ENCODE measurements around the gene NAXE.
"Not testable (repeated sequence)": the region's sequence is repeated elsewhere in the genome, so short reads cannot be mapped to it uniquely, and the experiment has no call there.

Gene NAXE

DNA sequence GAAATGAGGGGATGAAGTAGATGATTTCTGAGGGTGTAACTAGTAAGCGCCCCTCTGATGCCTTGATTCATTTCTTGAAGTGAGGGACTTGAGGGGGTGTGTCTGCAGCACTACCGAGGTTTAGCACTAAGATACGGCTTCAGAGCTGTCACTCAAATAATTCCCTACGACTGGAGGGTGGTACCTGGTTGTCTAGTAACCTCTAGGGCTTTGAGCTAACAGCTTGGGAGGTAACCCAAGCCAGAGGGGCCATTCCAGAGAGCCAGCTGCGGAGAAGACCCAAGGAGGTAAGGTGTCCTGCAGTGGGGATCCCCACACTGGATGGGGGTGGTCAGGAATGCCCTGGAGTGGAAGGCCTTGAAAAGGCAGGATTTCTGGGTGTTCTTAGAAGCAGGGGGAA lies 12.1 kb upstream of the NAXE start, which contains the start of gene TTC24:
Gene TTC24, plus strand, starts transcription at position 252 of the 400 bp plus-strand sequence. CDS start 1,642 bp downstream, outside the sequence.
- FAIRE-seq, result no peak
- TF ChIP-seq PAX5 (IDR thresholded peaks at IDR 0.05; ENCODE audit: insufficient read depth, low read length, severe bottlenecking) (no peak), POU2F2 (IDR thresholded peaks at IDR 0.05; ENCODE audit: low read depth, low read length) (no peak), POLR2AphosphoS5 (IDR thresholded peaks at IDR 0.05; ENCODE audit: low read depth, low read length) (no peak), POLR2A (IDR thresholded peaks at IDR 0.05; ENCODE audit: low read depth, low read length) (no peak)
- no peak for DNase-seq (ENCODE audit: insufficient read length, low spot score)

DNA sequence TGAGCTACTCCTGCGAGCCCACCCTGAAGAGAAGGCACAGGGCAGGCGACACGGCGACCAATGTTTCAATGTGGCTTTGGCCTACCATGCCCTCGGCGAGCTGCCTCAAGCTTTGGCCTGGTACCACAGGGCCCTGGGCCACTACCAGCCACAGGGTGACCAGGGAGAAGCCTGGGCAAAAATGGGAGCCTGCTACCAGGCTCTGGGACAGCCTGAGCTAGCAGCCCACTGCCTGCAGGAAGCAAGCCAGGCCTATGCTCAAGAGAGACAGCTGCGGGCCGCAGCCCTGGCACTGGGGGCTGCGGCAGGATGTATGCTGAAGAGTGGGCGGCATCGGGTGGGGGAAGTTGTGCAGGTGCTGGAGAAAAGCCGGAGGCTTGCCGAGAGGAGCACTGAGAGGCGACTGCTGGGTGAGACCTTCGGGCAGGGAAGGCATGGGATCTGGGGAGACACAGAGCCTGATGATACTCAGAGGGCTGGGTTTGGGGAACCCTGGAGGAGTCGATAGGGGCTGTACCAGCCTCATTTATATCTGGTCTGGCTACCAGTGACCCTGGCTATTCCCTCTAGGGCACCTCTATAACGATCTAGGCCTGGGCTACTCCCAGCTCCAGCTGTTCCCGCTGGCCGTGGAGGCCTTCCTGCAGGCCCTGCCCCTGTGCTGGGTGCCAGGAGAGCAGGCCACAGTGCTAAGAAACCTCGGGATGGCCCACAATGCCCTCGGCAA lies 9.8 kb upstream of the NAXE start:
- TF ChIP-seq POU2F2 (IDR thresholded peaks at IDR 0.05; ENCODE audit: low read depth, low read length) (no peak), POLR2AphosphoS5 (IDR thresholded peaks at IDR 0.05; ENCODE audit: low read depth, low read length) (no peak), PAX5 (IDR thresholded peaks at IDR 0.05; ENCODE audit: insufficient read depth, low read length, severe bottlenecking) (no peak), TAF1 (IDR thresholded peaks at IDR 0.05; ENCODE audit: low read depth, low read length) (no peak), POLR2A (IDR thresholded peaks at IDR 0.05; ENCODE audit: low read depth, low read length) (no peak), SPI1 (IDR thresholded peaks at IDR 0.05; ENCODE audit: low read depth, low read length) (no peak)
- FAIRE-seq (peak; percentile 45), DNase-seq (ENCODE audit: insufficient read length, low spot score) (peak; percentile 48)

DNA sequence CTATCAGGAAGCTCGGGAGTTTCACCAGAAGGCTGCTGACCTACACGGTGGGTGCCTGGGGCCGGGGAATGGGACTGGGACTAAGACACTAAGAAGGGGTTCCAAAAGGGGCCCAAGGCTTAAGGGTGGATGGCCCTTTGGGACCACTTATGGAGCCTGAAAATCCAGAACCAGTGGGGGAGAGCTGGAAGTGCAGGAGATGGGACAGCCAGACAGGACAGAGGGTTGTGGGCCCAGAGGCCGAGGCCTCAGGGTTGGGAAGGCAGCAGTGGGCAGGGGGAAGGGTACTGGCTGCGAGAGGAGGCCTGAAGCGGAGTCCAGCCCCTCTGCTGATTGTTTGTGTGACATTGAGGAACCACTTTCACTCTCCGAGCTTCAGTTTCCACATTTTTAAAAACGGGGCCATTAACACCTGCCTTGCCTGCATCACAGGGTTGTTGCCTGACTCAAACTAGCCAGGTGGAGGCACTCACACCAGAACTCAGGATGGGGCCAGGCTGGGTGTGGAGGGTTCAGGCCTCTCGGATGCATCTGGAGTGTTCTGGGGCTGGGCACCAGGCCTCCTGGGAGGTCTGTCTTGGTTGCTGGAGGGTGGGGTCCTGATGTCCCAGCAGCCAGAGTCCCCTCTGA lies 9.1 kb upstream of the NAXE start:
- FAIRE-seq, result peak; percentile 73

DNA sequence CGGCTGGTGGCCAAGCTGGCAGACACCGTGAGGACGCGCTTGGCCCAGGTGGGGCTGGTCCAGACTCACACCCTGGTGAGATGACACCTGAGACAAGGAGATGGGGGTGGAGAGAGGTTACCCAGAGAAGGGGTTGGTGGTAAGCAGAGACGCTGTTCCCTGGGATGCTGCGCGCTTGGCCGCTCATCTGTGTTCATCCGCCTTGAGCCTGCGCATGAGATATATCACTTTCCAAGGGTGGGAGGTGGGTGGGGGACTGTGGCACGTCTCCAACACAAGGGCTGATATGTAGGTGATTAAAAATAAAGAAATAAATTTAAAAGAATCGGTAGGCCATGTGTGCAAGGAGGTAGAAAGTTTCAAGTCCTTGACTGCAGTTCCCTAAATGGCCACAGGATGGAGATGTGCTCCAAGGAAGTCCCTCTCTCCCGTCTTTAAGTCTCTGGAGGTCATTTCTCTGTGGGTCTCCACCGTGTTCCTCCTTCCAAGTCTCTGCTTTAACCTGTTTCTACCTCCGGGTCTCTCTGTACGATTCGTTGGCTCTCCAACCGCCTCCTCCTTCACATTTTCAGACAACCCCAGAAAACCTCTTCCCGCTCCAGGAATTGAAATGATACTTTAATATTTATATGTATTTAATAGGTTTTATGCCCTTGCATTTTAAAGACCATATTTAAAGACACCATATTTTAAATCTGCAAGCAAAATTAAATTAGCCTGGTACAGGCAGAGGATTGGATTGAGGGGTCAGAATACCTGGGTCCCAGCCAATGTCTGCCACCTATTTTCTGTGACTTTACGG lies 7.6 kb upstream of the NAXE start:
- DNase-seq (ENCODE audit: insufficient read length, low spot score) (peak; percentile 64), FAIRE-seq (peak; percentile 20)
- TF ChIP-seq POU2F2 (IDR thresholded peaks at IDR 0.05; ENCODE audit: low read depth, low read length) (no peak), PAX5 (IDR thresholded peaks at IDR 0.05; ENCODE audit: insufficient read depth, low read length, severe bottlenecking) (peak; percentile 47), POLR2A (IDR thresholded peaks at IDR 0.05; ENCODE audit: low read depth, low read length) (no peak), SPI1 (IDR thresholded peaks at IDR 0.05; ENCODE audit: low read depth, low read length) (peak; percentile 43)

More for the DNA sequence above, 9.1 kb upstream of the NAXE start:
- TF ChIP-seq POLR2A (IDR thresholded peaks at IDR 0.05; ENCODE audit: low read depth, low read length), result no peak
- TF ChIP-seq PAX5 (IDR thresholded peaks at IDR 0.05; ENCODE audit: insufficient read depth, low read length, severe bottlenecking), result no peak
- DNase-seq (ENCODE audit: insufficient read length, low spot score), result peak; percentile 53

DNA sequence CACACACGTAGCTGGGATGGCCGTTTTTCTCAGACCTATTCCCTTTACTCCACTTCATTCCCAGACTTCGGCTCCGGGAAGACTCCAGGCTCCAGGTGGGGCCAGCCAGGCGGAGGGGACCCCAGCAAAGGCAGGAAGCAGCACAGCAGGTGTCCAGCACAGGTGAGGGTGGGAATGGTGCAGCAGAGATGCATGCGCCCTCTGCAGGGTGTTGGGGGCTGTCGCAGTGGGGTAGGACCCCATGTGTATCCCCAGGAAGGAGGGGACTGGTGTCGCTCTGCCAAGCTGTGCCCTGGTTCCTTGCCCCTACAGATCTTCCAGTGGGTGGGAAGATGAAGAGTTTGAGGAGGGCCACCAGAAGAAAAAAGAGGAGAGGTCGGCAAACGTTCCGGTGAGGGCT lies 6.8 kb upstream of the NAXE start:
- FAIRE-seq (peak; percentile 28), DNase-seq (ENCODE audit: insufficient read length, low spot score) (no peak)
- TF ChIP-seq SPI1 (IDR thresholded peaks at IDR 0.05; ENCODE audit: low read depth, low read length) (no peak), POLR2AphosphoS5 (IDR thresholded peaks at IDR 0.05; ENCODE audit: low read depth, low read length) (no peak), TAF1 (IDR thresholded peaks at IDR 0.05; ENCODE audit: low read depth, low read length) (no peak), POLR2A (IDR thresholded peaks at IDR 0.05; ENCODE audit: low read depth, low read length) (no peak), PAX5 (IDR thresholded peaks at IDR 0.05; ENCODE audit: insufficient read depth, low read length, severe bottlenecking) (no peak), POU2F2 (IDR thresholded peaks at IDR 0.05; ENCODE audit: low read depth, low read length) (no peak)

DNA sequence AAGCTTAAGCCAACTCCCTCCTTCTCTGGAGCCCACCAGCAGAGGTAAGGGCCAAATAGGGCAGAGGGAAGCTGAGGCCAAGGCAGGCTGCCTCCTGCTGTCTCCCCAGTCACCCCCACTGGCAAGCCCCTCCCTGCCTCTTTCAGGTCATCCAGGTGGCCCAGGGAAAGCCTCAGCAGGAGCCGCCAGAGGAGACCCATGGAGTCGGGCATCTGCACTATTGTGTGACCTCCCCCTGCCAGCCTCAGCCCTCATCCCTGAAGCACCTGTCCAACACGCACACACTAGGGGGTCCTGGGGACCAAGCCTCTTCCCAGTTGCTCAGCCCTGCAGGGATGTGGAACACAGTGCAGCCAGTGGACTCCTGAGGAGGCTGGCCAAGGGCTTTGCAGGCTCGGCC lies 5.3 kb upstream of the NAXE start:
- FAIRE-seq, result no peak
- no peak for DNase-seq (ENCODE audit: insufficient read length, low spot score)
- TF ChIP-seq POLR2AphosphoS5 (IDR thresholded peaks at IDR 0.05; ENCODE audit: low read depth, low read length), result no peak
- no peak for TF ChIP-seq PAX5 (IDR thresholded peaks at IDR 0.05; ENCODE audit: insufficient read depth, low read length, severe bottlenecking)
- TF ChIP-seq TAF1 (IDR thresholded peaks at IDR 0.05; ENCODE audit: low read depth, low read length), result no peak
- no peak for TF ChIP-seq POU2F2 (IDR thresholded peaks at IDR 0.05; ENCODE audit: low read depth, low read length)
- no peak for TF ChIP-seq POLR2A (IDR thresholded peaks at IDR 0.05; ENCODE audit: low read depth, low read length)
- no peak for TF ChIP-seq SPI1 (IDR thresholded peaks at IDR 0.05; ENCODE audit: low read depth, low read length)

DNA sequence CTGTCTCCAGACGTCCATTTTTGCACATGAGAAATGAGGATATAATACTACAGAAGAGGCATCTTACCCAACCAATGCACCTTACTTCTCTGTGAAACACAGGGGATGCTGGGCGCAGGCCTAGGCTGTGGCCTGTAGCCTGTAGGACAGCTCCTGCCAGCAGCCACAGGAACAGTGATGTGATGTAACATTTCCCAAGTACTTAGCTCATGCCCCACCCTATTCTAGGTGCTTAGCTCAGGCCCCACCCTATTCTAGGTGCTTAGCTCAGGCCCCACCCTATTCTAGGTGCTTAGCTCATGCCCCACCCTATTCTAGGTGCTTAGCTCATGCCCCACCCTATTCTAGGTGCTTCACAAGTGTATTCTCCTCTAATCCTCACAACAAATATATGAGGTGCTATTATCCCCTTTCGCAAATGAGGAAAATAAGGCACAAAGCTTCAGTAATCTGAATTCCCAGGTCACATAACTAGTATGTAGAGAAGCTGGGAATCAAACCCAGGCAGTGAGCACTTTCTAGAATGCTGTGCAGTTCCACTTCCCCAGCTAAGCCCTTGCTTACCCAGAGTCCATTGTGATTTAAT lies 4.6 kb upstream of the NAXE start:
- no peak for DNase-seq (ENCODE audit: insufficient read length, low spot score)
- TF ChIP-seq SPI1 (IDR thresholded peaks at IDR 0.05; ENCODE audit: low read depth, low read length) (no peak), POU2F2 (IDR thresholded peaks at IDR 0.05; ENCODE audit: low read depth, low read length) (no peak), PAX5 (IDR thresholded peaks at IDR 0.05; ENCODE audit: insufficient read depth, low read length, severe bottlenecking) (no peak), POLR2AphosphoS5 (IDR thresholded peaks at IDR 0.05; ENCODE audit: low read depth, low read length) (no peak), TAF1 (IDR thresholded peaks at IDR 0.05; ENCODE audit: low read depth, low read length) (no peak), POLR2A (IDR thresholded peaks at IDR 0.05; ENCODE audit: low read depth, low read length) (no peak)
- no peak for FAIRE-seq

DNA sequence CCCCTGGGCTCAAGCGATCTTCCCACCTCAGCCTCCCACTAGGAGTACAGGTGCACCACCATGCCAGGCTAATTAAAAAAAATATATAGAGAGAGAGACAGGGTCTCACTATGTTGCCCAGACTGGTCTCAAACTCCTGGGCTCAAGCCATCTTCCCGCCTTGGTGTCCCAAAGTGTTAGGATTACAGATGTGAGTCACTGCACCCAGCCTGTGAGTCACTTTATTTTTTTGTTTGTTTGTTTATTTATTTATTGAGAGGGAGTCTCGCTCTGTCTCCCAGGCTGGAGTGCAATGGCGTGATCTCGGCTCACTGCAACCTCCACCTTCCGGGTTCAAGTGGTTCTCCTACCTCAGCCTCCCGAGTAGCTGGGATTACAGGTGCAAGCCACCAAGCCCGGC lies 3.6 kb upstream of the NAXE start:
- DNase-seq (ENCODE audit: insufficient read length, low spot score); FAIRE-seq: not testable (repeated sequence)

DNA sequence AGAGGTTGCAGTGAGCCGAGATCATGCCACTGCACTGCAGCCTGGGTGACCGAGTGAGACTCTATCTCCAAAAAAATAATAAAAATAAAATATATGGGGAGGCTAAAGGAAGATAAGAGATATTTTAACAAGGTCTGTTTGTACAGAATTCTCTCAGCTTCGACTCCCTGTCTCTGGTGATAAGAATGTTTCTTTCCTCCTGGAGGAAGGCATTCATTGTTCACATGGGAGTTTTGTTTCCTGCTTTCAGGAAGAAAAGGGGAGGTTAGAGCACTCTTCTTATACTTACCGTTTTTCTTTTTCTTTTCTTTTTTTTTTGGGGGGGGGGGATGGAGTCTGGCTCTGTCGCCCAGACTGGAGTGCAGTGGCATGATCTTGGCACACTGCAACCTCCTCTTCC lies 2.0 kb upstream of the NAXE start:
- TF ChIP-seq PAX5 (IDR thresholded peaks at IDR 0.05; ENCODE audit: insufficient read depth, low read length, severe bottlenecking) (no peak), TAF1 (IDR thresholded peaks at IDR 0.05; ENCODE audit: low read depth, low read length) (no peak), SPI1 (IDR thresholded peaks at IDR 0.05; ENCODE audit: low read depth, low read length) (no peak), POLR2A (IDR thresholded peaks at IDR 0.05; ENCODE audit: low read depth, low read length) (no peak), POLR2AphosphoS5 (IDR thresholded peaks at IDR 0.05; ENCODE audit: low read depth, low read length) (no peak), POU2F2 (IDR thresholded peaks at IDR 0.05; ENCODE audit: low read depth, low read length) (no peak)
- FAIRE-seq (no peak), DNase-seq (ENCODE audit: insufficient read length, low spot score) (no peak)

All from GM12891 (cell line).